Panc1 (cell line): Measurements from ENCODE around the gene TRIO.

Experiments used
- POLR2AphosphoS5 ChIP-seq: IDR thresholded peaks from 2 replicates; pipeline ENCODE4 v1.6.1; 2012; ENCODE audit warnings: mild to moderate bottlenecking, low read depth, low read length, moderate library complexity
- TCF7L2 ChIP-seq: IDR thresholded peaks from 2 replicates; pipeline ENCODE4 v1.6.1; 2011; ENCODE audit warnings: mild to moderate bottlenecking, low read depth, low read length, inconsistent platforms
- TF ChIP-seq, protein P1 (sequence below): fragments of 450-650 bp; IDR thresholded peaks from 2 replicates; pipeline ENCODE4 v1.5.1; 2017; ENCODE audit warnings: mild to moderate bottlenecking
- TF ChIP-seq, protein P2 (sequence below), 2 experiments: IDR thresholded peaks; 2 replicates each; pipeline ENCODE4 v1.6.1; 2011 to 2012; ENCODE audit warnings: low read depth in 2 of 2, control low read depth in 1 of 2, low read length in 1 of 2, mild to moderate bottlenecking in 1 of 2, moderate library complexity in 1 of 2; ENCODE audit not compliant: insufficient read depth in 1 of 2

DNA sequence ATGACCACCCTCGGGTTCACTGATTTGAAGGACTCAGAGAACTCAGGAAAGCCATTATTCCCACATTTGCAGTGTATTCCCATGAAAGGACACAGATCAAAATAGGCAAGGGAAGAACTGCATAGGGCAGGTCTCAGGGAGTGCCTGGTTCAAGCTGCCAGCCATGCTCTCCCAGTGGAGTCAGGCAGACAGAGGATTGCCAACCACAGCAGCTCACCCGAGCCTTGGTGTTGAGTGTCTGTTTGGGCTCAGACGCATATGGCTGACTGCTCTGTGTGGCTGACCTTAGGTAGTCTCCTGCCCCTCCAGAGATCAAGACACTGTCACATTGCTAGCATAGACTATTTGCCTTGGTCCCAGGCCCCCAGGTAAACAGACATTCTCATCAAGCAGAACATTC lies 322.6 kb downstream of the TRIO start:
- TF ChIP-seq, protein P1, sequence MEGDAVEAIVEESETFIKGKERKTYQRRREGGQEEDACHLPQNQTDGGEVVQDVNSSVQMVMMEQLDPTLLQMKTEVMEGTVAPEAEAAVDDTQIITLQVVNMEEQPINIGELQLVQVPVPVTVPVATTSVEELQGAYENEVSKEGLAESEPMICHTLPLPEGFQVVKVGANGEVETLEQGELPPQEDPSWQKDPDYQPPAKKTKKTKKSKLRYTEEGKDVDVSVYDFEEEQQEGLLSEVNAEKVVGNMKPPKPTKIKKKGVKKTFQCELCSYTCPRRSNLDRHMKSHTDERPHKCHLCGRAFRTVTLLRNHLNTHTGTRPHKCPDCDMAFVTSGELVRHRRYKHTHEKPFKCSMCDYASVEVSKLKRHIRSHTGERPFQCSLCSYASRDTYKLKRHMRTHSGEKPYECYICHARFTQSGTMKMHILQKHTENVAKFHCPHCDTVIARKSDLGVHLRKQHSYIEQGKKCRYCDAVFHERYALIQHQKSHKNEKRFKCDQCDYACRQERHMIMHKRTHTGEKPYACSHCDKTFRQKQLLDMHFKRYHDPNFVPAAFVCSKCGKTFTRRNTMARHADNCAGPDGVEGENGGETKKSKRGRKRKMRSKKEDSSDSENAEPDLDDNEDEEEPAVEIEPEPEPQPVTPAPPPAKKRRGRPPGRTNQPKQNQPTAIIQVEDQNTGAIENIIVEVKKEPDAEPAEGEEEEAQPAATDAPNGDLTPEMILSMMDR, result no peak
- TF ChIP-seq POLR2AphosphoS5, result no peak
- TF ChIP-seq, protein P2, sequence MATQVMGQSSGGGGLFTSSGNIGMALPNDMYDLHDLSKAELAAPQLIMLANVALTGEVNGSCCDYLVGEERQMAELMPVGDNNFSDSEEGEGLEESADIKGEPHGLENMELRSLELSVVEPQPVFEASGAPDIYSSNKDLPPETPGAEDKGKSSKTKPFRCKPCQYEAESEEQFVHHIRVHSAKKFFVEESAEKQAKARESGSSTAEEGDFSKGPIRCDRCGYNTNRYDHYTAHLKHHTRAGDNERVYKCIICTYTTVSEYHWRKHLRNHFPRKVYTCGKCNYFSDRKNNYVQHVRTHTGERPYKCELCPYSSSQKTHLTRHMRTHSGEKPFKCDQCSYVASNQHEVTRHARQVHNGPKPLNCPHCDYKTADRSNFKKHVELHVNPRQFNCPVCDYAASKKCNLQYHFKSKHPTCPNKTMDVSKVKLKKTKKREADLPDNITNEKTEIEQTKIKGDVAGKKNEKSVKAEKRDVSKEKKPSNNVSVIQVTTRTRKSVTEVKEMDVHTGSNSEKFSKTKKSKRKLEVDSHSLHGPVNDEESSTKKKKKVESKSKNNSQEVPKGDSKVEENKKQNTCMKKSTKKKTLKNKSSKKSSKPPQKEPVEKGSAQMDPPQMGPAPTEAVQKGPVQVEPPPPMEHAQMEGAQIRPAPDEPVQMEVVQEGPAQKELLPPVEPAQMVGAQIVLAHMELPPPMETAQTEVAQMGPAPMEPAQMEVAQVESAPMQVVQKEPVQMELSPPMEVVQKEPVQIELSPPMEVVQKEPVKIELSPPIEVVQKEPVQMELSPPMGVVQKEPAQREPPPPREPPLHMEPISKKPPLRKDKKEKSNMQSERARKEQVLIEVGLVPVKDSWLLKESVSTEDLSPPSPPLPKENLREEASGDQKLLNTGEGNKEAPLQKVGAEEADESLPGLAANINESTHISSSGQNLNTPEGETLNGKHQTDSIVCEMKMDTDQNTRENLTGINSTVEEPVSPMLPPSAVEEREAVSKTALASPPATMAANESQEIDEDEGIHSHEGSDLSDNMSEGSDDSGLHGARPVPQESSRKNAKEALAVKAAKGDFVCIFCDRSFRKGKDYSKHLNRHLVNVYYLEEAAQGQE (IDR thresholded peaks at IDR 0.05; ENCODE audit: insufficient read depth in 1 of 2, low read depth in 2 of 2, low read length in 1 of 2), result no peak
- TF ChIP-seq TCF7L2, result no peak
